CD4-positive, CD25-positive, alpha-beta regulatory T cell (primary cell): Measurements from ENCODE around the gene IGDCC3. TPM values are rescaled to one million over a fixed set of nuclear protein-coding genes. Genes with fewer than 3 reads are reported as not detected.

Source experiments
- ATAC-seq, 2 donors: fragments of 150-1000 bp; cut with Tn5 transposase; one replicate each; pipeline ENCODE4 v1.10.0; 2021; ENCODE audit warnings: low read depth in 2 of 2, moderate number of reproducible peaks in 2 of 2, moderate library complexity in 1 of 2
- DNase-seq, 3 donors: peaks; one replicate each; pipeline versions ENCODE4 v3.0.0 to v3.0.0-alpha.2; 2012 to 2022; ENCODE audit warnings: mixed read lengths in 1 of 3
- H3K27ac ChIP-seq: one replicate; pipeline ENCODE4 v1.7.0; 2013; ENCODE audit warnings: mild to moderate bottlenecking, low read length; ENCODE audit not compliant: insufficient read depth, poor library complexity, severe bottlenecking
- H3K27me3 ChIP-seq: one replicate; pipeline ENCODE4 v1.7.0; 2013; ENCODE audit warnings: low read length; ENCODE audit not compliant: control insufficient read depth, insufficient read depth
- H3K36me3 ChIP-seq: one replicate; pipeline ENCODE4 v1.7.0; 2013; ENCODE audit warnings: mild to moderate bottlenecking, low read length, moderate library complexity; ENCODE audit not compliant: control insufficient read depth, insufficient read depth
- H3K4me1 ChIP-seq: 2 replicates; pipeline ENCODE4 v1.7.0; 2013; ENCODE audit warnings: mild to moderate bottlenecking, low read length; ENCODE audit not compliant: insufficient read depth, control insufficient read depth, poor library complexity, severe bottlenecking
- H3K4me3 ChIP-seq: one replicate; pipeline ENCODE4 v1.7.0; 2013; ENCODE audit warnings: low read depth, mild to moderate bottlenecking, low read length, moderate library complexity
- H3K9me3 ChIP-seq, 2 experiments: 1 replicate in 1 of 2; 2 replicates in 1 of 2; pipeline ENCODE4 v1.7.0; 2013; ENCODE audit warnings: low read length in 2 of 2, mild to moderate bottlenecking in 1 of 2, moderate library complexity in 1 of 2; ENCODE audit not compliant: control insufficient read depth in 2 of 2
- H3K27ac Mint-ChIP-seq, 3 donors: one replicate each; pipeline ENCODE4 v1.8.0; 2020 to 2022; ENCODE audit warnings: mild to moderate bottlenecking in 3 of 3, mixed read lengths in 3 of 3, moderate library complexity in 2 of 3
- H3K27me3 Mint-ChIP-seq: one replicate; pipeline ENCODE4 v1.8.0; 2022; ENCODE audit warnings: mild to moderate bottlenecking, mixed read lengths
- H3K36me3 Mint-ChIP-seq: one replicate; pipeline ENCODE4 v1.8.0; 2020; ENCODE audit warnings: mixed read lengths
- H3K4me1 Mint-ChIP-seq, 4 donors: one replicate each; pipeline ENCODE4 v1.8.0; 2020 to 2022; ENCODE audit warnings: mixed read lengths in 4 of 4, mild to moderate bottlenecking in 1 of 4
- H3K4me3 Mint-ChIP-seq, 4 donors: one replicate each; pipeline ENCODE4 v1.8.0; 2020 to 2022; ENCODE audit warnings: mild to moderate bottlenecking in 4 of 4, mixed read lengths in 4 of 4, moderate library complexity in 3 of 4
- H3K9me3 Mint-ChIP-seq, 7 donors: one replicate each; pipeline ENCODE4 v1.8.0; 2020 to 2022; ENCODE audit warnings: mixed read lengths in 7 of 7, mild to moderate bottlenecking in 3 of 7, moderate library complexity in 2 of 7
- polyA plus RNA-seq, 4 donors: library from polyadenylated mRNA; unstranded; fragments of 300-500 nt; fragmentation: Illumina TruSeq; gene quantifications; one replicate each; pipeline ENCODE4 v1.2.3, GENCODE V29; 2021
- total RNA-seq: library from RNA; stranded (reverse); gene quantifications from one replicate; pipeline ENCODE4 v1.2.3, GENCODE V29; 2022

IGDCC3 gene
- total and polyA plus RNA-seq, 5 donors from 2014 or later = not detected

DNA sequence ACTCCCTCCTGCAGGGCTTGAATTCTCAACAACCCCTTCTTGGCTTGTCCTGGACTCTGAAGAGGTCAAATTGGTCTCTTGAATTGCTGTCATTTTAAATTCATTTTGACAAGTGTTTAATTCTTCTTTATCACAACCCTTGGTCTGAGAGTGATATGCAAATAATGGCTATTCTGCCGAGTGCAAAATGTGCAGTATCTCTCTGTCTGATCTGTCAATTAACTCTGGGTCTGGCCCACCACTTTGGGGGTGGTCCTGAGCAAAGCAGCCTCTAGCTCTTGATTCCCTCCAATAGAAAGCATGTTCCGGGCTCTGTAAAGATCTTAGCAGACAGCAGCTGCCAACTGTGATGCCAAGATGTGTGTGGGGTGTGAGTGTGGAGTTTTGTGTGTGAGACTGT, 2.2 kb upstream of the IGDCC3 start:
- Histone ChIP-seq H3K36me3 (no peaks in the 10 kb centered on the region), H3K9me3 (no peaks in the 10 kb centered on the region), H3K4me3 (no peak overlapping the region), H3K4me1 (peaks cover 14% of the 10 kb centered on the region), H3K27me3 (peaks cover 26% of the 10 kb centered on the region), H3K27ac (no peak overlapping the region)
- peaks cover 3 to 27% (median 5%) of the 10 kb centered on the region in 4 donors for H3K4me1 Mint-ChIP-seq
- peaks cover 0 to 2% (median 0%) of the 10 kb centered on the region in 7 donors for H3K9me3 Mint-ChIP-seq
- no peak overlapping the region for H3K27ac Mint-ChIP-seq
- peaks cover 3% of the 10 kb centered on the region for H3K36me3 Mint-ChIP-seq
- H3K4me3 Mint-ChIP-seq = no peak overlapping the region
- peaks cover 82% of the 10 kb centered on the region for H3K27me3 Mint-ChIP-seq
- ATAC-seq = no peak
- no peak for DNase-seq

DNA sequence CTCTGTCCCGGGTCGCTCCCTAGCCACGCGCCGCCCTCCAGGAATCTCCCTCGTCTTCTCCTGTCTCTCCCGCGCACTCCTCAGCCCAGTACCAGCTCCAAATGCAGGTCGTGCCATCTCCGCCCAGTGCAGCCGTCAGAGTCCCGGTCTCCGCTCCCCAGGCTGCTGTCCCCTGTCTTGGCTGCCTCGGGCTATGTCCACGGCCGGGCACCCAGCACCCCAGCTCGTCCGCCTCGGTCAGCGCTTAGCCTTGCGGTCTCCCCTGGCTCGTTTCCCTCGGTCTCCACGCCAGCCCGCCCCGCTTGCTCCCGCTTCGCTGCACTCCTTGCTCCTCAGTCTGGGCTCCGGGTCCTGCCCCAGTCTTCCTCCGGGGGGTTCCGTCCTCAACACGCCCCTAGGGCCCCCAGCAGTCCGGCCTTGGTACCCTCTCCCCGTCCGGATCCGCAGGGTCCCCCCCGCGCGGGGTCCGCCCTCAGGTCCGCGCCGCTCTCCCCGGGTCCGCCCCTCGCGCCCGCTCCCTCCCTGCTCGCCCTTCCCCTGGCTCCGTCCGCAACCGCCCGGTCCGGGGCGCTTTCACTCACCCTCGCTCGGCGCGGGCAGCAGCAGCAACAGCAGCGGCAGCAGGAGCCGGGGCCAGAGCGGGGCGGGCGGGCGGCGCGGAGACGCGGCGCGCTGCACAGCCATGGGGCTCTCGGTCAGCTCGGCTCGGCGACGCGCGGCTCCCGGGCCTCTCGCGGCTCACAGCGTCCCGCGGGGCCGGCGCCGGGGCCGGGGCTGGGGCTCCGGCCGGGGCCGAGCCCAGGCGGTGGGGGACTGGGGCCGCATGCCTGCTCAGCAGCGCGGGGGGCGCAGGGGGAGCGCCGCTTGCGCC, 462 bp downstream of the IGDCC3 start:
- ATAC-seq (peak; percentile 28 to 32), DNase-seq (no peak)
- Mint-ChIP-seq H3K4me1 (peaks cover 3 to 15% (median 5%) of the 10 kb centered on the region in 4 donors), H3K9me3 (no peaks in the 10 kb centered on the region), H3K27ac (no peak overlapping the region), H3K36me3 (no peaks in the 10 kb centered on the region), H3K27me3 (peaks cover 85% of the 10 kb centered on the region), H3K4me3 (peak overlapping the region; percentile 63 to 74 (median 68))
- Histone ChIP-seq H3K27me3 (peaks cover 34% of the 10 kb centered on the region), H3K27ac (no peak overlapping the region), H3K9me3 (no peaks in the 10 kb centered on the region), H3K4me1 (peaks cover 10% of the 10 kb centered on the region), H3K36me3 (no peaks in the 10 kb centered on the region), H3K4me3 (no peak overlapping the region)

DNA sequence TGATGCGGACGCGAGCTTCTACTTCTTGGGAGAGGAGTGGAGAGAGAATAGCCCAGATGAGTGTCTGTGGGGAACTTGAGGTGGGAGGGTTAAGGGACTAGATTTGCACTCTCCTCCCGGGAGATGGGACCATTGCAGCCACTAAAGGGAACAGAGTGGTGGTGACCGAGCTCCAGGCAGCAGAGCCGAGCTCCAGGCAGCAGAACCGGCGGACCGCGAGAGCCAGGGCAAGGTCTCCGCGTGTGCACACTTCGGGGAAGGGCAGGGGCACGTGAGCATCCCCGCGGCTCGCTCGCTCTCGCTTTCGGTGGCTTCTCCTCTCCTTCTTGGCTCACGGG, 1.1 kb downstream of the IGDCC3 start:
- DNase-seq = peak in 1 of 3 donors; percentile 16
- peaks cover 81% of the 10 kb centered on the region for H3K27me3 Mint-ChIP-seq
- H3K4me3 ChIP-seq = no peak overlapping the region

DNA sequence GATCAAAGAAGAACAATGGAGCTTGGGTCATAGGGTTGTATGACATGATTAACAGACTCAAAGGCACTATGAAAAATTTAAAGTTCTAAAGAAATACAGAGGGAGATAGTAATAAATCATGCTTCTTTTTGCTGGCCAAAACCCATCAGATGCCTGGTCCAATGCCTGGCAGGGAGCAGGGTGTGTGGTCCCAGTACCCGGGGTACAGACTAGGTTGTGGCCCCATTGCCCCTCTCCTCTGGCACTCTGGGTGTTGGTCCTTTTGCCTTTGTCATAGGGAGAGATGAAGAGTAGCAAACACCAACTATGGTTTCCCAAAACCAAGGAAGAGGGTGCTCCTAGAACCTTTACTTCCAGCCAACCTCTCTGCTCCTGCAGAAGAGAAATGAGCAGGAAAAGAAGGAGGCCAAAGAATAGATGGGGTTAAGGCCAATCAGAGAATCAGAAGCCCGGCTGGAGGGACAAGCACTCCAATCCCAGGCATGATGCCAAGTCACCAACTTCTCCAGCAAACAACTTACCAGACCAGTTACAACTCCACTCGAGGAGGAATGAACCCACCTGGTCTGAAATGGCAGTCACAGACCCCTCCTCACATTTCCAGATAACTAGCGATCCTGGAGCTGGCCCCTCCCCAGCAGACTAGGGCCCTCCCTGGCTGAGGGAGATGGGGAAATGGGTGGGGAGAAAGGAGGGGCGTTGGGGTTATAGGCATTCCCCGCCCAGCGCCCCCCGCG, 1.8 kb downstream of the IGDCC3 start:
- Histone ChIP-seq H3K4me1 (peaks cover 10% of the 10 kb centered on the region), H3K27me3 (peaks cover 33% of the 10 kb centered on the region), H3K36me3 (no peaks in the 10 kb centered on the region), H3K27ac (no peak overlapping the region), H3K4me3 (no peak overlapping the region), H3K9me3 (no peaks in the 10 kb centered on the region)
- no peak for DNase-seq
- Mint-ChIP-seq H3K27me3 (peaks cover 74% of the 10 kb centered on the region), H3K4me3 (peak overlapping the region; percentile 7 to 65 (median 46)), H3K4me1 (peaks cover 0 to 15% (median 5%) of the 10 kb centered on the region in 4 donors), H3K27ac (no peak overlapping the region), H3K36me3 (no peaks in the 10 kb centered on the region), H3K9me3 (no peaks in the 10 kb centered on the region)
- no peak for ATAC-seq

More for the DNA sequence above, 1.1 kb downstream of the IGDCC3 start:
- peaks cover 33% of the 10 kb centered on the region for H3K27me3 ChIP-seq
- no peak for ATAC-seq
- Mint-ChIP-seq H3K9me3 (no peaks in the 10 kb centered on the region), H3K4me1 (peaks cover 3 to 15% (median 5%) of the 10 kb centered on the region in 4 donors), H3K27ac (no peak overlapping the region), H3K36me3 (no peaks in the 10 kb centered on the region), H3K4me3 (peak overlapping the region in 3 of 4 donors; percentile 63 to 74 (median 72))
- H3K4me1 ChIP-seq = peaks cover 10% of the 10 kb centered on the region
- no peak overlapping the region for H3K27ac ChIP-seq
- no peaks in the 10 kb centered on the region for H3K9me3 ChIP-seq
- H3K36me3 ChIP-seq = no peaks in the 10 kb centered on the region

DNA sequence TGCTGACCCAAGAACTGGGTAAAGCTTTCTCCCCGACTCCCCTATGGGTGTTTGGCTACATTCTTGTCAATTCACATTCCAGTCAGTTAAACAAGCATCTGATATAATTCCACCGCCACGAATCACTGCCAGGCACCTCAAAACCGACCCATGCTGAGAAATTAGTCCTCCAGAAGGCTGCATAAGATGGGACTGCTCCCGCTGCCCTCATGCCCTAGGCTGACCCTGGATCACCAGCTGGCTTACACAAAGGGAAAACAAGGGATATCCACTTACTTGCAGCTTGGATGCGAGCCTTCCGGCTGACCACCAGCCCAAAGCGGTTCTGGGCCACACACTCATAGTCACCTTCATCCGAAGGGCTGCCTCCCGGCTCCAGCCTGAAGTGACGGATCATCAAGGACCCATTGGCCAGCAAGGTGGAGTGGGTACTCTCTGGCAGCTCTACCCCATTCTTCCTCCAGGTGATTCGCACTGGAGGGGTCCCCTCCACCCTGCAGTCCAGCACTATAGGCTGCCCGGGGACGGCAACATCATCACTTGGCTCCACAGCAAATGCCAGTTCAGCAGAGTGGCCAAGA, 2.9 kb downstream of the IGDCC3 start:
- Histone ChIP-seq H3K4me3 (no peak overlapping the region), H3K36me3 (no peaks in the 10 kb centered on the region), H3K9me3 (no peaks in the 10 kb centered on the region), H3K27ac (no peak overlapping the region), H3K27me3 (peaks cover 30% of the 10 kb centered on the region), H3K4me1 (peaks cover 10% of the 10 kb centered on the region)
- DNase-seq (no peak), ATAC-seq (no peak)
- Mint-ChIP-seq H3K4me3 (no peak overlapping the region), H3K27me3 (peaks cover 69% of the 10 kb centered on the region), H3K4me1 (peaks cover 0 to 15% (median 5%) of the 10 kb centered on the region in 4 donors), H3K27ac (no peak overlapping the region), H3K9me3 (no peaks in the 10 kb centered on the region), H3K36me3 (no peaks in the 10 kb centered on the region)

DNA sequence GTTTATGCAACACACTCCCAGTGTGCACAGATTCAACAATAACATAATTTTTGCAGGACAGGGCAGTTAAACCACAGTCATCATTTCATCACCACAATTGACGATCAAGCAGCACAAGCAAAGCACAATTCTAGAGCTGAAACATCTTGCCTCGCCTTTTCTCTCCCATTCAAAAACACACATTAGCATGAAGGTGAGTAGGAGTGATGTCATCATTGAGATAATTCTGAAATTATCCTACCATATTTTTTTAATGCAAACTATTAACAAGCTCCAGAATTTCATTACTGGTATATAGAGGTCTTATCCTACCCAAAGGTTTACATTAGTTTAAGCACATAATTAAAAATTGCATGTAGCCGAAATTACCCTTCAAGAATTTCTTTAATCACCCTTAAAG, 3.5 kb downstream of the IGDCC3 start:
- H3K9me3 Mint-ChIP-seq = no peaks in the 10 kb centered on the region
- Histone ChIP-seq H3K27ac (no peak overlapping the region), H3K4me1 (peaks cover 10% of the 10 kb centered on the region), H3K4me3 (no peak overlapping the region), H3K9me3 (no peaks in the 10 kb centered on the region), H3K27me3 (peaks cover 27% of the 10 kb centered on the region), H3K36me3 (no peaks in the 10 kb centered on the region)
- peaks cover 63% of the 10 kb centered on the region for H3K27me3 Mint-ChIP-seq
- no peak overlapping the region for H3K4me3 Mint-ChIP-seq
- H3K36me3 Mint-ChIP-seq = no peaks in the 10 kb centered on the region
- ATAC-seq = no peak
- H3K27ac Mint-ChIP-seq = no peak overlapping the region
- H3K4me1 Mint-ChIP-seq = peaks cover 0 to 15% (median 5%) of the 10 kb centered on the region in 4 donors
- DNase-seq = no peak

DNA sequence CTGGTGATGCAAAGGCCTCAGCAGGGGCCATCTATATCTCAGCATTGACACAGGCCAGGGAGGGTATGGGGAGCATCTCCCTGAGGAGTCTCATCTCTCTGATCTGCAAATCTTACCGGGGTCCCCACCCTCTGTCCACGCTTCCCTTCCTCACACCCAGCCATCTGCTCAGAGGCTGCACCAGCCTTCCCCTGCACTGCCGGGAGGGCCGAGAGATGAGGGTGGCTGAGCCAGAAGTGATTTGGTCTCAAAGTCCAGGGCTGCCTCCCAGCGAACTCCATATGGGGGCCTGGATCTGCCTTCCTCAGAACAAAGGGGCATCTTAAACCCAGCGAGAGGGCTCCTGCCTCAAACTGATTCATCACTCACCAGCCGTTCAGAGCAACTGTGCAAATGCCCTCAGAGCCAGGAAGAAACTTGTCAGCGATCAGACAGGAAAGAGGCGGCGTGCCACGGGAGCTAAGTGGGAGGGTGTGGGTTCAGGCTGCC, 4.6 kb downstream of the IGDCC3 start:
- peaks cover 21% of the 10 kb centered on the region for H3K27me3 ChIP-seq
- no peaks in the 10 kb centered on the region for H3K36me3 ChIP-seq
- Mint-ChIP-seq H3K27ac (no peak overlapping the region), H3K36me3 (no peaks in the 10 kb centered on the region), H3K27me3 (peaks cover 53% of the 10 kb centered on the region), H3K4me1 (peaks cover 0 to 10% (median 4%) of the 10 kb centered on the region in 4 donors), H3K9me3 (no peaks in the 10 kb centered on the region), H3K4me3 (no peak overlapping the region)
- no peak overlapping the region for H3K27ac ChIP-seq
- no peak overlapping the region for H3K4me3 ChIP-seq
- H3K4me1 ChIP-seq = peaks cover 10% of the 10 kb centered on the region
- no peaks in the 10 kb centered on the region for H3K9me3 ChIP-seq
- DNase-seq = no peak
- ATAC-seq = no peak
